NCI-H2227 (cell line): ENCODE results near the gene CFAP91.
"Not testable (repeated sequence)": the region's sequence is repeated elsewhere in the genome, so short reads cannot be mapped to it uniquely, and the experiment has no call there.

Experiments used
- DNase-seq: peaks from one replicate; lab custom pipeline; 2025; ENCODE audit not compliant: unreplicated experiment; lab: John Stamatoyannopoulos, UW

CFAP91 gene

DNA sequence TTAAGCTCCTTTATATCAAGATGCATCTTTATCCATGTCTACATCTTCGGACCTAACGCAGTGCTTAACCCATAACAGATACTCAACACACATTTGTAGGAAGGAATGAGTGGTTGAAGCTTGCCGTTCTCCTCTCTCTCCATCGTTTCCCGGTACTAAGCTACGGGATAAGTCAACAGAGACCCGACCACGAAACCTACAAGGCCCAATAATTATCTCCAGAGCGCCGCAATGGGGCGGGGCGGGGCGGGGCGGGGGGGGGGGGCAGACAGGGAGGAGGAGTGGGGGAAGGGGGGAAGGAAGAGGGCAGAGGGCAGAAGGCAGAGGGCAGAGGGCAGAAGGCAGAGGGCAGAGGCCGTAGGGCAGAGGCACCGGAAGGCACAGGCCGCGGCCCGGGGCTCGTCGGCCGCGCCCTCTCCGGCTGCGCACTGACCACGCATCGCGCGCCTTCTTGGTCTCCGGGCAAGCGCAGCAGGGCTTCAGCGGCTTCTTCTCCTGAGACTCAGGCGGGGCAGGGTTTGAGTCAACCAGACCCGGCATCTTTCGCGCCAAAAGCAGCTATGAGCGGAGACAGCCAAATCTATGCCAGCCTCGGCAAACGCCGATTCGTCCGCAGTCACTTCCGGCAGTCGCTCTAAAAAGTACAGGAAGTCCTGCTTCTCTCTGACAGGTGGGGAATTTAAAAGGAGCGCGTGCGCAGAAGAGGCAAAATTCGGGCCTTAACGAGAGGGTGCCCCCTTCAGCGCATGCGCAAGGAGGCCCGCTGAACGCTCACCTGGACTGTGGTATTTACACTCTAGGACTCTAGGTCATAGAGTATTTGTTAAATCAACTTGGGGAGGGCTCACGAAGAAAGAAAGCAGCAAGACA, 25.8 kb upstream of the CFAP91 start, which contains the start of gene COX17:
Gene COX17, minus strand, starts transcription at position 636 of the 870 bp plus-strand sequence. Its CDS starts 96 bp downstream, at position 540.
- DNase-seq, result peak; percentile 96

DNA sequence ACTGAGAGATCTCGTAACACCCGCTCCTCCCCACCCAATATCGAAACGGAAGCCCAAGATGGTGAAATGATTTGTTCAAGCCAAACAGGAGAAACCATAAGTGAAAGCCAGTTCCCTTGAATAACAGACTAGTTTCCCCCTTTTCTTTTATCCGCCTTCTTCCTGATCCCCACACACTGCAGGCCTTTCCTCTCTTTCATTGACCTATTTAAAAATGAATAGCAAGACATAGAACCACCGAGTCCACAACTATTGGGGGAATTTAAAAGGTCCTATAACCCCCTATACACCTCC, 25.2 kb upstream of the CFAP91 start:
- DNase-seq, result no peak

DNA sequence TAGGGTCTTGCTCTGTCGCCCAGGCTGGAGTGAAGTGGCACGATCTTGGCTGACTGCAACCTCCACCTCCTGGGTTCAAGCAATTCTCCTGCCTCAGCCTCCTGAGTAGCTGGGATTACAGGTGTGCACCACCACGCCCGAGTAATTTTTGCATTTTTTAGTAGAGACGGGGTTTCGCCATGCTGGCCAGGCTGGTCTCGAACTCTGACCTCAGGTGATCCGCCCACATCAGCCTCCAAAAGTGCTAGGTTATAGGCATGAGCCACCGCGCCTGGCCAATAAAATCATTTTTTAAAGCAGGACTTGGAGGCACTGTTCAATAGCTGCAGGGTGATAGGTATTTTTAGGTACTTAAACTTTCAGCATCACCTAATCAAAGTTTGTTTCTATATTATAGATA, 24.6 kb upstream of the CFAP91 start:
- not testable (repeated sequence) for DNase-seq

DNA sequence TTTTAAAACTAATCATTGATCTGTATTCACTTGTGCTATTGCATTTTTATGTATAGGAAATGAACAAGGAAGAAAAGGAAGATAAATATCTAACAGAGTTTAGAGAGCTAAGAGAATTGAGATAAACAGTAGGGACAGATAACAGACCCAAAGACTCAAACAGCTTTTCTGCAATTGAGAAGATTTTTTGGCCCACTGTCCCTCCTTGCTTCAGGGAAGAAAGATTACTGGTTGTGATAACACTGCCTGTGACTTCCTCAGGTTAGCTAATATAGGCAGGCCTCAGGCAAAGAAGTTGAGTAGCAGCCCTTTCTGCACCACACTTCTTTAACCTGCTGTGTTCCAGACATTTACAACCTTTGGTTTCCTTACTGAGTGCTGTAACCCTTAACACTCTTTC, 22.9 kb upstream of the CFAP91 start:
- DNase-seq, result no peak

DNA sequence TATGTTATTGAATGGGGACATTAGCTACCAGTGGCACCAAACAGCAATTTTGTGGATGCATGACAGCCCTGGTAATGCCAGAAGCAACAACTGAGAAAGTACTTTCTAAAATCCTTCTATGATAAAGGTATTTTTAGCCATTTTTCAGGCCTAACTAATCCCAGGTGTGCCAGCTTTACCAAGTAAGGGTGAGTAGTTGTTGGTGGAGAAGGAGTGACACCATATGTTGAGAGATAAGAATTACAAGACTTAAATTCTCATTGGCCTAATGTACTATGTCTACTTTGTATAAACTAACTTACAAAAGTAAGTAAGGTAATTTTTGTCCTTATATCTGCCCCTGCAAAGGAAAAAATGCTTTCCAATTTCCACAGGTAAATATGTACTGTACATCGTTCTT, 21.5 kb upstream of the CFAP91 start:
- DNase-seq, result peak; percentile 13

DNA sequence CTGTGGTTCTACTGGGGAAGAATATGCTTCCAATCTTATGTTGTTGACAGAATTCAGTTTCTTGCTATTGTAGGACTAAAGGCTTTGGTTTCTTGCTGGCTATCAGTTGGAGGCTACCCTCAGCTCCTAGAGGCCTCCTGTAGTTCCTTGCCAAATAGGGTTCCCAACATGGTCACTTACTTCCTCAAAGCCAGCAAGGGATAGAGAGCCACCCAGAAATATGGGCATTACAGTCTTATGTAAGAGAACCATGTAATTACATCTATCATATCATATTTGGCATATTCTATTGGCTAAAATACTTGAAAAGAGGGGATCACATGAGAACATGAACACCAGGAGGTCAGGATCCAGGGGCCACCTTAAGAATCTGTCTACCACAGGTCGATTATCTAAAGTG, 19.4 kb upstream of the CFAP91 start:
- no peak for DNase-seq

DNA sequence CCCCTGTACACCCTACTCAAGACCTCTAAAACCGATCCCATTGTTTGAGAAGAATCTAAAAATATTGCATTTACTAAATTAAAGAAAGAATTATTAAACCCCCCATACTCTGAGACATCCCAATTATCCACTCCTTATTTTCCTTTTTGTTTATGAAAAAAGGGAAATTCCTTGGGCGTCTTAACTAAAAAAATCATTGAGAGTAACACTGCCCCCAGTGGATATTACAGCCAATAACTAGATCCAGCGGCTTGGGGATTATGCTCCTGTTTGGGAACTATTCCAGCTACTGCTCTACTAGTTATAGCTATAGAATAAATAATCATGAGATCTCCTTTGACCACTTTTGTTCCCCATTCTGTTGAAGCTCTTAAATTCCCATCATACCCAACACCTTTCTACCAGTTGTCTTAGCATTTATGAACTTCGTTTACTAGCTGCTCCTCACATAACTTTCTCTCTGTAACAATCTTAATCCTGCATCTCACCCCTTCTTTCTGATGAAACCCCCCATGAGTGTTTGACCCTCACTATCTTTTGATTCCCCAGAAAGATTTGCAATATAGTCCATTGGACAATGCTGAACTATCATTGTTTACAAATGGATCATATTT, 12.7 kb upstream of the CFAP91 start:
- peak; percentile 0 for DNase-seq

DNA sequence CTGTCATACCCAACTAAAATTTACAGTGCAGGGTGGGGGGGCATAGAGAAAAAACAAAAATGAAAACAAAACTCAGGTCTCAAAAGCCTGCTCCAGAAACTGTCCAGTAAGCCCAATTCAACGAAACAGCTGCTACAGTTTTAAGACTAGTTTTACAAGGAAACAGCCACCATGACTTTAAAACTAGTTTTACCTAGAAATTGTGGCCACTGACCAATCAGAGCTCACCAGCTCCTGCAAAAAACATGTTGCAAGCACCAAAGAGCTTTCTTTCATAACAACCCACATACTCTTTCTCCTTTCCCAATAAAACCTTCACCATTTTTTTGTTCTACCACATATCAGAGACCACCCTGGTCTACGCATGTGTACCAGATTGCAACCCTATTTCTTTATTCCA, 7.3 kb upstream of the CFAP91 start:
- DNase-seq, result peak; percentile 0

DNA sequence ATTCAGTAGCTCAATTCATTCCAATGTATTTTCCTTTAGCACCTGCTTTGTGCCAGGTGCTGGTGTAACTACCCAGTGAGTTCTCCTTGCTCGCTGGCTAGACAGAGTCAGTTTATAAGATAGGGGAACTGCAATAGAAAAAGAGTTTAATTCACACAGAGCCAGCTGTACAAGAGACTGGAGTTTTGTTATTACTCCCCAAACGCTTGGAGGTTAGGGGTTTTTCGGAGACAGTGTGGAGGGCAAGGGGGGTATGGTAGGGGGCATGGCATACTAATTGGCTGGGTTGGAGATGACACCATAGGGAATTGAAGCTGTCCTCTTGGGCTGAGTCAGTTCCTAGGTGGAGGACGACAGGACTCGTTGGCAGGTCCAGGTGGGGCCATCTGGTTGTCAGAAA, 5.4 kb upstream of the CFAP91 start:
- no peak for DNase-seq

DNA sequence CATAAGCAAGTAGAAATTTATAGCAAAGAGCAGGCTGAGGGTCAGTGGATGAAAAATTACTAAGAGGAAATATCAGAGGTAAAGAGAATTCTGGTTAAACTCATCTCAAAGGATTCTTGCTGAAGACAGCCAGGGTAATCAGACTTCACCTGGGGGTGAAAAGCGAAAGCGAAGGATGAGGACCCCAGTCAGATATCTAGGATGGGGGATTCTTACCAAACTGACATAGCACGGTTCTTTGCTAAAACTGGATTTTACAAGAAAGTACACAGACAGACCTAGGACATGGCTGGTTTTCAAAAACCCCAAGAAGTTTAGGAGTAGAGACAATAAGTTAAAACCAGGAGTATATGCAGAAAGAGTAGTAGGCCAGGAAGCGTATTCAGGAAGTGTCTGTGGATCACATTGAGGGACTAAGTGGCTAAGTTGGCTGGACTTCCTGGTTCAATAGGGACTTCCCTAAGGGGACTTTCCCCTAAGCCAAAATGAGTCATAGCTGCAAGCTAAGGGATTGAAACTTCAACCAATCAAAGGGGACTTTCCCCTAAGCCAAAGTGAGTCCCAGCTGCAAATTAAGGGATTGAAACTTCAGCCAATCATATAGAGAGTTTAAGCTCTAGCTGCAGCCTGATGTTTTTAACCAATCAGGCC, 2.4 kb upstream of the CFAP91 start:
- no peak for DNase-seq

DNA sequence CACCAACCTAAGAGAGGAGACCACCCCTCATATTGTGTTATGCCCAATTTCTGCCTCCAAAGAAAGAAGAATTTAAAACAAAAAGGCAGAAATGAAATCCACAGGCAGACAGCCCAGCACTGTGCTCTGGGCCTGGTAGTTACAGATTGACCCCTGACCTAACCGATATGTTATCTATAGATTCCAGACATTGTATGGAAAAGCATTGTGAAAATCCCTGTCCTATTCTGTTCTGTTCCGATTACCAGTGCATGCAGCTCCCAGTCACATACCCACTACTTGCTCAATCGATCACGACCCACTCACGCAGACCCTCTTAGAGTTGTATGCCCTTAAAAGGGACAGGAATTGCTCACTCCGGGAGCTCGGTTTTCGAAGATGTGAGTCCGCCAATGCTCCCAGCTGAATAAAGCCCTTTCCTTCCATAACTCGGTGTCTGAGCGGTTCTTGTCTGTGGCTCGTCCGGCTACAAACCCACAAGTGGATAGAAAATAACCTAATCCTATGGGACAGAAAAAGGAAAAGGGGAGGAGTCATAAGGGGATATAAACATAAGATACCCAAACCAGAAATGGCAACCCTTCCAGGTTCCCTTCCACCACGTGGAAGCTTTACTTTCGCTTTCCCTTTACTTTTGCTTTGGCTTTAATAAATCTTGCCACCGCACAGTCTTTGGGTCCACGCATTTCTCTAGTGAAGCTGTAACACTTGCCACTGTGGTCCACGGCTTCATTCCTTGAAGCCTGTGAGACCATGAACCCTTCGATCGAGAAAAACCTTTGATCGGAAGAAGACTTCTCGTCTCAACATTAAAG, 1.7 kb upstream of the CFAP91 start:
- no peak for DNase-seq

DNA sequence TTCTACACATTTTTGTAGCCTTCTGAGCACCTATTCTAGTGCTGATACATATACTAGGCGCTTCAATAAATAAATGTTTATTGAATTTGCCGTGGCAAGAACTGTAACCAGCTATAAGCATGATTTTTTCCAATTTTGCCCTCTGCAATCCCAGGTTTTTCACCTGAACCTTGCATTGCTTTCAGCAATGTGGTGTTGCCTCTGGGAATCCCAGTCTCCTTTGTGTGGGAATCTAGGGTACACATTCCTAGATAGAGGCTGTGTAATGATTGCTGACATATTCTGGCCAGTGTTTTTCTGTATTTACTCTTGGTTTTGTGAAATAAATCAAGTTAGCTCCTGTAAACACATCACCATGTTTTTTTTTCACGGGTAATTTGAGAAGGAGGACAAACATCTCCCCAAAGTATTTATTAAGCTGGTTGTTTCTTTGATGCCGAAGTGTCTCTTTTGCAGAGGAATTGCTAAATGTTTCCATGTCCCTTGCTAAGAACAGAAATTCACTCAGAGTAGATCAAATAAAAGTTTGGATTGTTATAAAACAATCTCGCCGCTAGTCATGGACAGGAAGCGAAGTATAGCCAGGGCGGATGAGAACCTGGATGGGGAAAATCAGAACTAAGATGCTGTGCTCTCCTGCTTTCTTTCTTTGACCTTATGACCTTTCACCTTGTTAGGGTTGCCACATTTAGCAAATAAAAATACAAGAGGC, 1.2 kb downstream of the CFAP91 start:
- no peak for DNase-seq

DNA sequence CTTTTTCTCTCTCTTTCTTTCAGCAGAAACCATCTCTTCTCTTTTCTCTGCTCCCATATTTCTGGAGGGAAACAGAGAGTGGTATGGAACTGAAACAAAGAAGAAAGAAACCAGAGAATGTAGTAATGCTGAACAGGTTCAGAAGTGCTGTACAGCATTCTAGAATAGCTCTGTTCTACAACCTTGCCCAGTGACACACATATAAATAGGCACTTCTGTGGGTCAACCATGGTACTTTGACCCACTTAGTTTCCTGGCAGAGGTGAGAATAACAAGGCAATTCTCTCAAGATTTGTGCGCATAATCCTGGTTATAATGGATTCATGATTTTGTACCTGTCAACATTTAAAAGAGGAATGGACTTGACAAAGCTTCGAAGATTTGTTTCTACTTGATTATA, 12.3 kb downstream of the CFAP91 start:
- no peak for DNase-seq

DNA sequence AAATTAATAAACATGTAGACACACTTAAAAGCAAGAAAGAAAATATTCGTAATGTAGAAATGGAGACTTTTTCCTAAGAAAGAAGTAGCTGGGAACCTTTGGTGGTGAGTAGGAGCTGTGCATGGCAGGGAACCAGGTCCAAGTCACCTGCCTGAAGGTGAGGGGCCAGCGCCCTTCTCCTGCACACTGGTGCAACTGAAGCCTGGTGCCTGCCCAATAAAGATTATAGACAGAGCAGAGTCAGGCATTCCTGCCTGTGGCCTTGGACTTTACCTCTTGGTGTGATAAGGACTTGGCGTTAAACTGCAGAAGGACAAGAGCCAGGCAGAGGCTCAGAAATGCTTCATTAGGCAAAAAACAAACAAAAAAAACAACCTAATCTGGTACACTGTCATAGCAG, 14.2 kb downstream of the CFAP91 start:
- no peak for DNase-seq

DNA sequence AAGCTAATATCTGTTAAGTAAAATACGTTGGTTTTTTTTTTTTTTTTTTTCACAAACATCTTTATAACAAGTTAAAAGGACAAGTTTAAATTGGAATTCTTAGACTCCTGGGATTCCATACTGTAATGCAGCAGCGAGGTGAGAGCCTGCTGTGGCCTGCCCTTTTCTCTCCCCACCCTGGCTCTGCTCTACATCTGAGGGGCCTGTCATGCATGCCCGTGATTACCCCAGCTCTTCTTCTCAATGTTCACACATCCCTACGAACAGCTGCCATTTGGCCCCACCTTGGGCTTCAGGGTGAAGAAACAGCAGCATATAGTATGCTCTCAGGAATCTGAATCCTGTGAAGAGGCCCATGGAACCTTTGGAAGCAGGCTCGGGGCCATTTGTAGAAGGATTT, 14.7 kb downstream of the CFAP91 start:
- no peak for DNase-seq

DNA sequence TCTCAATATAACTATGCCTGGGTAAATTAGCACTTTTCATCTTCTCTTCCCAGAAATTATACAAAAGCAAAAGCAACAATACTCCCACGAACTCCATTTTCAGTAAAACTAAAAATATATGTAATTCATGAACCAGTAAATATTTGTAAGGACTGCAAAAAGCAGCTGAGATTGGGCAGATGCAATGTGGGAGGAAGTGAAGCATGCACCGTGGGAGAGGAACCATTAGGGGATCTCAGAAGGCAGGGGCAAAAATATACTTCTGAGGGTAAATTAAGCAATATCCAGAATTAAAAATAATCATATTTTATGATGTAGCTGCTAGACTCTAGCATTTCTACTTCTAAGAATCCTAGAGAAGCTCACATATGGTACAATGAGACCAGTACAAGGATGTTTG, 20.2 kb downstream of the CFAP91 start:
- no peak for DNase-seq

DNA sequence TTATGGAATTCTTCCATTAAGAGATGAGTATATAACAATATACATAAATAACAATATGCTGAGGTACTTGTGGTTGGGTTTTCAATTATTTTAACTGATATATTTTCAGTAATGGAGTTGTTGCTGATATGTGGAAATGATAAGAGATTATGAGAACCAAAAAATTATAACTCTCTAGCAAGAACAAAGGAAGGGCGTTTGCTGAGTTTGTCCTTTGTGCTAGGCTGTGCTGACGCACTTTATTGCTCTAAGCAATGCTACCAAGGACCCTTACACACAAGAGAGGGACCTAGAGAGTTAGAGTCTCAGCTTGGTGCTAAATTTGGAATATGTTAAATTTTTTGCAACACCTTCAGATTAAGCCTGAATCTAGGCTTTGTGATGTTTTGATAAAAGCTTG, 24.1 kb downstream of the CFAP91 start:
- DNase-seq, result no peak

DNA sequence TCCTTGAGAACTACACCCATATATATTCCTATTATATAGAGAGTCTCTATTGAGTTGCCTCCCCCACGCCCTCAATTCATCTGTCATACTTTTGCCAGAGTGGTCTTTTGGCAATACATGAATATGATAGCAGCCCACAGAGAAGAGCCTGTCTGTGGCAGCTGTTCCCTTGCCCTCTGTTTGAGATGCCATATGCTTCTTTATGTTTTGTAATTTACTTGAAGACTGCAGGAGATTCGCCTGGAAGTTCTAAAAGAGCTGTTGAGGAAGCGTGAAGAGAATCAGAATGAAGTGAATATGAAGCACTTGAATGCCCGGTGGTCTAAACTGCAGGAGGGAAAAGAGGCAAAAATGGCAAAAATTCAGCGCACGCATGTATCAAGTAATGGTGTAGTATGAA, 27.2 kb downstream of the CFAP91 start:
- no peak for DNase-seq

DNA sequence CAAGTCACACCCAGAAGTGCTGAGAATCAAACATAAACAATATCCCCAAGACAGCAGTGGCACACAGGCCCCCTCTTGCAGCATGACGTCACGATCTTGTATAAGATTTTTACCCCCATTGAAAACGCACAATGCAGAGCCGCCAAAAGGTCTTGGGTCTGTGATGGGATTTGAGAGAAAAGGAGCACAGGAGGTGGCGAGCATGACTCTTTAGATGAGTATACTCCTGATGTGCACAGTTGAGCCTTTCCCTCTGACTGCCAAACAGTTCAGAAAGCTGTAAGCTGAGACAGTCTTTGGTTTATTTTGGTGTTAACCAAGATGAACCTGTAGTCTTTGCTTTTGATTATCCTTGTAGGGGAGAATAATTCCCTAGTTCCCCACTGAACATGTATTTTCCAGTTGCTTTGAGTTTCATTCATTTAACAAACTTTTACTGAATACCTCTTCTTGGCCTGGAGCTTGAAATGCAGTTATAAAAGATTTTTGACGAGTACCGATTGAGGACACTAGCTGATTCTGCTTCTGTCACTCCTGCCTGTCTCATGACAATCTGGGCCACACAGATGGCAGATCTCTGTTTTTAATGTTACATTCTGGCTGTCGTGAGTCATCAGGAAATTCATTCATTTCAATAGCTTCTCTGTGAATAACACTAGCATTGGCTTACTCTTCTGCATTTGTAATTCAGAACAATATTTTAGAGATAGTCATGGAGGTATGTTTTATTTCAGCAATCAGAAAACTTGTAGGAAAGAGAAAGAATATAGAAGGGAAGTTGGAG, 28.9 kb downstream of the CFAP91 start:
- no peak for DNase-seq

DNA sequence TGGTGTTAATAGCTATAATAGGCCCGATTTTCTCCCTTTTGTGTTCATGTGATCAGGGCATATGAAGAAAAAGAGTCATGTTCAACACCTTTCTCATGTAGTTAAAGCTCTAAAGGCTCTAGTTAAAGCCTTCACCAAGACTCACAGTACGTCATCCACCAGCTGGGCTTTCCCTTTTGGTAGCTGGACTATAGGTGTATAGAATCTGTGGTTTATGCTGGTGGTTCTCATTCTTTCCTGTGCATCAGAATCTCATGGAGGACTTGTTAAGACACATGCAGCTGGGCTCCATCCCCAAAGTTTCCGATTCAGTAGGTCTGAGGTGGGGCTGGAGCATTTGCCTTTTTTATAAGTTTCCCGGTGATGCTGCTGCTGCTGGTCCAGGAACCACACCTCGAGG, 31.0 kb downstream of the CFAP91 start:
- no peak for DNase-seq
